Effector memory CD4-positive, alpha-beta T cell (primary cell): ENCODE results near the gene PELI2.
A peak's percentile ranks its signal among the peaks of the same experiment; 100 is the strongest.

Experiments used
- DNase-seq, 3 donors: peaks; one replicate each; pipeline ENCODE4 v3.0.0-alpha.2; 2020
- H3K27ac ChIP-seq: 2 replicates; pipeline ENCODE4 v1.7.0; 2013; ENCODE audit warnings: mild to moderate bottlenecking, low read length, moderate library complexity; ENCODE audit not compliant: insufficient read depth, poor library complexity, severe bottlenecking
- H3K27me3 ChIP-seq: replicated peaks from 2 replicates; pipeline ENCODE4 v1.7.0; 2013; ENCODE audit warnings: mild to moderate bottlenecking, low read length; ENCODE audit not compliant: insufficient read depth, control insufficient read depth, poor library complexity, severe bottlenecking
- H3K36me3 ChIP-seq: 2 replicates; pipeline ENCODE4 v1.7.0; 2013; ENCODE audit warnings: mild to moderate bottlenecking, low read length, moderate library complexity; ENCODE audit not compliant: control insufficient read depth, insufficient read depth
- H3K4me1 ChIP-seq: 2 replicates; pipeline ENCODE4 v1.7.0; 2013; ENCODE audit warnings: low read length, mild to moderate bottlenecking; ENCODE audit not compliant: control insufficient read depth, insufficient read depth, poor library complexity, severe bottlenecking
- H3K4me3 ChIP-seq: 2 replicates; pipeline ENCODE4 v1.7.0; 2013; ENCODE audit warnings: low read length, low read depth, mild to moderate bottlenecking; ENCODE audit not compliant: insufficient read depth, poor library complexity, severe bottlenecking
- H3K9me3 ChIP-seq: 2 replicates; pipeline ENCODE4 v1.7.0; 2013; ENCODE audit warnings: mild to moderate bottlenecking, low read length, moderate library complexity; ENCODE audit not compliant: control insufficient read depth

Gene PELI2

GRCh38 chr14:56324856-56325699 lies 206.9 kb downstream of the PELI2 start:
- Histone ChIP-seq H3K27ac (no peak overlapping the region), H3K4me3 (no peak overlapping the region), H3K27me3 (no peaks in the 10 kb centered on the region), H3K9me3 (no peaks in the 10 kb centered on the region), H3K4me1 (no peaks in the 10 kb centered on the region), H3K36me3 (no peaks in the 10 kb centered on the region)
- DNase-seq = no peak

GRCh38 chr14:56328021-56328420 lies 209.8 kb downstream of the PELI2 start:
- Histone ChIP-seq H3K4me1 (no peaks in the 10 kb centered on the region), H3K9me3 (no peaks in the 10 kb centered on the region), H3K27ac (no peak overlapping the region), H3K4me3 (no peak overlapping the region), H3K27me3 (no peaks in the 10 kb centered on the region), H3K36me3 (no peaks in the 10 kb centered on the region)
- no peak for DNase-seq

GRCh38 chr14:56331592-56332216 lies 213.5 kb downstream of the PELI2 start:
- H3K9me3 ChIP-seq = no peaks in the 10 kb centered on the region
- DNase-seq = no peak
- H3K27me3 ChIP-seq = no peaks in the 10 kb centered on the region
- no peaks in the 10 kb centered on the region for H3K4me1 ChIP-seq
- H3K27ac ChIP-seq = no peak overlapping the region
- H3K36me3 ChIP-seq = no peaks in the 10 kb centered on the region
- H3K4me3 ChIP-seq = no peak overlapping the region

GRCh38 chr14:56333359-56334292 lies 215.4 kb downstream of the PELI2 start:
- no peaks in the 10 kb centered on the region for H3K4me1 ChIP-seq
- H3K36me3 ChIP-seq = no peaks in the 10 kb centered on the region
- no peak overlapping the region for H3K4me3 ChIP-seq
- no peaks in the 10 kb centered on the region for H3K27me3 ChIP-seq
- DNase-seq = no peak
- no peaks in the 10 kb centered on the region for H3K9me3 ChIP-seq
- H3K27ac ChIP-seq = no peak overlapping the region

GRCh38 chr14:56334458-56334857 lies 216.2 kb downstream of the PELI2 start:
- no peak overlapping the region for H3K27ac ChIP-seq
- no peak for DNase-seq

GRCh38 chr14:56338674-56339073 lies 220.5 kb downstream of the PELI2 start:
- H3K27me3 ChIP-seq = no peaks in the 10 kb centered on the region
- H3K9me3 ChIP-seq = no peaks in the 10 kb centered on the region
- H3K36me3 ChIP-seq = no peaks in the 10 kb centered on the region
- no peak overlapping the region for H3K4me3 ChIP-seq
- H3K4me1 ChIP-seq = no peaks in the 10 kb centered on the region
- DNase-seq = no peak
- no peak overlapping the region for H3K27ac ChIP-seq

More at GRCh38 chr14:56334458-56334857, 216.2 kb downstream of the PELI2 start:
- H3K36me3 ChIP-seq = no peaks in the 10 kb centered on the region
- no peak overlapping the region for H3K4me3 ChIP-seq
- H3K9me3 ChIP-seq = no peaks in the 10 kb centered on the region
- no peaks in the 10 kb centered on the region for H3K4me1 ChIP-seq
- no peaks in the 10 kb centered on the region for H3K27me3 ChIP-seq

- DNase-seq = peak in 2 of 3 donors; percentile 6 to 23
- Histone ChIP-seq H3K4me1 (no peaks in the 10 kb centered on the region), H3K4me3 (no peak overlapping the region), H3K9me3 (no peaks in the 10 kb centered on the region), H3K27ac (no peak overlapping the region), H3K36me3 (no peaks in the 10 kb centered on the region), H3K27me3 (no peaks in the 10 kb centered on the region)
Measured at GRCh38 chr14:56339855-56340701, 221.9 kb downstream of the PELI2 start.

GRCh38 chr14:56340932-56341331 lies 222.7 kb downstream of the PELI2 start:
- H3K27me3 ChIP-seq = no peaks in the 10 kb centered on the region
- H3K27ac ChIP-seq = no peak overlapping the region
- DNase-seq = no peak
- no peaks in the 10 kb centered on the region for H3K4me1 ChIP-seq
- no peaks in the 10 kb centered on the region for H3K36me3 ChIP-seq
- H3K9me3 ChIP-seq = no peaks in the 10 kb centered on the region
- H3K4me3 ChIP-seq = no peak overlapping the region

- Histone ChIP-seq H3K27me3 (no peaks in the 10 kb centered on the region), H3K27ac (no peak overlapping the region), H3K4me1 (no peaks in the 10 kb centered on the region), H3K9me3 (no peaks in the 10 kb centered on the region), H3K36me3 (no peaks in the 10 kb centered on the region), H3K4me3 (no peak overlapping the region)
- DNase-seq = no peak
Measured at GRCh38 chr14:56341766-56342493, 223.7 kb downstream of the PELI2 start.
